ENCODE data around the gene SLC26A6.

SLC26A6 gene

GRCh38 chr3:48682786-48683185, 47.5 kb upstream of the SLC26A6 start:
- no peak overlapping the region for H3K4me3 ChIP-seq (ENCODE audit: low read depth, low read length, poor library complexity, severe bottlenecking)
- H3K9ac ChIP-seq (ENCODE audit: low read length), result no peak overlapping the region
- peaks cover 7% of the 10 kb centered on the region for H3K79me2 ChIP-seq (ENCODE audit: insufficient read depth, low read length)
- no peaks in the 10 kb centered on the region for H3K9me3 ChIP-seq (ENCODE audit: low read length)
- H3K4me1 ChIP-seq (ENCODE audit: insufficient read depth, low read length, severe bottlenecking), result peaks cover 24% of the 10 kb centered on the region
- no peaks in the 10 kb centered on the region for H3K9me2 ChIP-seq (ENCODE audit: low read depth, low read length)
- H3K27me3 ChIP-seq (ENCODE audit: insufficient read depth, low read length), result no peaks in the 10 kb centered on the region
- no peaks in the 10 kb centered on the region for H4K20me1 ChIP-seq (ENCODE audit: insufficient read depth, low read length)
- H3K36me3 ChIP-seq (ENCODE audit: insufficient read depth, low read length), result peaks cover 54% of the 10 kb centered on the region
- TF ChIP-seq, protein P1, sequence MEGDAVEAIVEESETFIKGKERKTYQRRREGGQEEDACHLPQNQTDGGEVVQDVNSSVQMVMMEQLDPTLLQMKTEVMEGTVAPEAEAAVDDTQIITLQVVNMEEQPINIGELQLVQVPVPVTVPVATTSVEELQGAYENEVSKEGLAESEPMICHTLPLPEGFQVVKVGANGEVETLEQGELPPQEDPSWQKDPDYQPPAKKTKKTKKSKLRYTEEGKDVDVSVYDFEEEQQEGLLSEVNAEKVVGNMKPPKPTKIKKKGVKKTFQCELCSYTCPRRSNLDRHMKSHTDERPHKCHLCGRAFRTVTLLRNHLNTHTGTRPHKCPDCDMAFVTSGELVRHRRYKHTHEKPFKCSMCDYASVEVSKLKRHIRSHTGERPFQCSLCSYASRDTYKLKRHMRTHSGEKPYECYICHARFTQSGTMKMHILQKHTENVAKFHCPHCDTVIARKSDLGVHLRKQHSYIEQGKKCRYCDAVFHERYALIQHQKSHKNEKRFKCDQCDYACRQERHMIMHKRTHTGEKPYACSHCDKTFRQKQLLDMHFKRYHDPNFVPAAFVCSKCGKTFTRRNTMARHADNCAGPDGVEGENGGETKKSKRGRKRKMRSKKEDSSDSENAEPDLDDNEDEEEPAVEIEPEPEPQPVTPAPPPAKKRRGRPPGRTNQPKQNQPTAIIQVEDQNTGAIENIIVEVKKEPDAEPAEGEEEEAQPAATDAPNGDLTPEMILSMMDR (IDR thresholded peaks at IDR 0.05; ENCODE audit: low read length), result no peak
- TF ChIP-seq EZH2 (IDR thresholded peaks at IDR 0.05; ENCODE audit: borderline replicate concordance, low read length), result no peak
- no peak overlapping the region for H3K27ac ChIP-seq (ENCODE audit: low read depth, low read length, poor library complexity, severe bottlenecking)
- H3F3A ChIP-seq (ENCODE audit: insufficient read depth, low read length), result peaks cover 10% of the 10 kb centered on the region; the same call in 1 of the 2 replicates
- H2AFZ ChIP-seq (ENCODE audit: low read length), result no peak overlapping the region
- H3K4me2 ChIP-seq (ENCODE audit: low read length), result no peak overlapping the region

DNA sequence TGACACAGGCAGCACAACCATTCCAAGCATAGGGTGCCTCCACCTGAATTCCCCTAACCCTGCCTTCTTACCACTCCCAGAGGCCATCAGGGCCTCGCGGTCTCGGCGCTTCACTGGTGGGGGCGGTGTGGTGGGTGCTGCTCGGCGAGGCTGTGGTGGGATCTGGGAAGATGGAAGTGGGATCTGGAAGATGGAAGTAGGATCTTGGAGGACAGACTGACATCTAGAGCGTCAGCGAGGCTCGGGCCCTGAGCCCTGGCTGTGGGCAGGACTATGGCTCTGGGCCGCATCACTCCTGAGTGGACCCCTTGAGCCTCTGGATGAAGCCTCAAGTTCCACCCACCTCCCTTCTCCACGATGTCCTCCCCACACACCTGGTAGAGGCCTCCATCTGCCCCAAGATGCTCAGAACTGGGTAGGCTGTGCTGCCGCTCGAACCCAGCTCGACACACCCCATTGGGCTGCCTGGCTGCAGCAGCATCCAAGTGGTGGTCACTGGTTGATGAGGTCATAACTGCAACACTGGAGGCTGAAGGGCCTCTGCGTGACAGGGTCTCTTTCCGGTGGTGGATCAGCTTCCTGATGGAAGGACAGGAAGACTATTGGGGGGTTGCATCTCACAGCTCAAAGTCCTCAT, 46.8 kb upstream of the SLC26A6 start:
- H4K20me1 ChIP-seq (ENCODE audit: insufficient read depth, low read length), result no peaks in the 10 kb centered on the region

DNA sequence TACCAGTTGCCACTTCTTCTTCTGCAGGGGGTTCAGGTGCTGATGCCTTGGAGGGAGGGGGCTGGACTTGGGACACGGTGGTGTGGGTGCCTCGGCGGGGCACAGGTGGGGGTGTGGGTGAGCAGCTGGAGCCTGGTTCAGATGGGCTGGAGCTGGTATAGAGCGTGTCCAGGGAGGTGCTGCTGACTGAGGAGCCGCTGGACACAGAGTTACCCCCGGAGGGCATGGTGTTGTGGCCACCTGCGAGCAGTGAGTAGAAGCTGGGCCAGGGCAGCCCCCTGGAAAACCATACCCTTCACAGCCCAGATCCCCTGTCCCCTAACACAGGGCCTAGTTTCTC, 46.2 kb upstream of the SLC26A6 start:
- no peak overlapping the region for H3K9ac ChIP-seq (ENCODE audit: low read length)
- TF ChIP-seq, protein P1 (IDR thresholded peaks at IDR 0.05; ENCODE audit: low read length), result no peak
- TF ChIP-seq EZH2 (IDR thresholded peaks at IDR 0.05; ENCODE audit: borderline replicate concordance, low read length), result no peak

More for the DNA sequence above, 46.8 kb upstream of the SLC26A6 start:
- peaks cover 55% of the 10 kb centered on the region for H3K36me3 ChIP-seq (ENCODE audit: insufficient read depth, low read length)
- no peak overlapping the region for H2AFZ ChIP-seq (ENCODE audit: low read length)
- no peak overlapping the region for H3K27ac ChIP-seq (ENCODE audit: low read depth, low read length, poor library complexity, severe bottlenecking)
- no peaks in the 10 kb centered on the region for H3K9me3 ChIP-seq (ENCODE audit: low read length)
- H3K9me2 ChIP-seq (ENCODE audit: low read depth, low read length), result no peaks in the 10 kb centered on the region
- TF ChIP-seq, protein P1 (IDR thresholded peaks at IDR 0.05; ENCODE audit: low read length), result no peak
- no peak for TF ChIP-seq EZH2 (IDR thresholded peaks at IDR 0.05; ENCODE audit: borderline replicate concordance, low read length)
- H3K4me1 ChIP-seq (ENCODE audit: insufficient read depth, low read length, severe bottlenecking), result peaks cover 24% of the 10 kb centered on the region
- H3K4me3 ChIP-seq (ENCODE audit: low read depth, low read length, poor library complexity, severe bottlenecking), result no peak overlapping the region
- peaks cover 7% of the 10 kb centered on the region for H3K79me2 ChIP-seq (ENCODE audit: insufficient read depth, low read length)
- H3F3A ChIP-seq (ENCODE audit: insufficient read depth, low read length), result peaks cover 7% of the 10 kb centered on the region; the same call in 1 of the 2 replicates
- no peak overlapping the region for H3K9ac ChIP-seq (ENCODE audit: low read length)
- no peaks in the 10 kb centered on the region for H3K27me3 ChIP-seq (ENCODE audit: insufficient read depth, low read length)
- no peak overlapping the region for H3K4me2 ChIP-seq (ENCODE audit: low read length)

More for the DNA sequence above, 46.2 kb upstream of the SLC26A6 start:
- no peak overlapping the region for H3K27ac ChIP-seq (ENCODE audit: low read depth, low read length, poor library complexity, severe bottlenecking)
- H3F3A ChIP-seq (ENCODE audit: insufficient read depth, low read length), result 0 out of 2 replicates have a peak, but pooled peaks cover under 1% of the 10 kb centered on the region
- no peak overlapping the region for H3K4me2 ChIP-seq (ENCODE audit: low read length)
- no peak overlapping the region for H2AFZ ChIP-seq (ENCODE audit: low read length)
- H4K20me1 ChIP-seq (ENCODE audit: insufficient read depth, low read length), result no peaks in the 10 kb centered on the region
- peaks cover 58% of the 10 kb centered on the region for H3K36me3 ChIP-seq (ENCODE audit: insufficient read depth, low read length)
- H3K27me3 ChIP-seq (ENCODE audit: insufficient read depth, low read length), result no peaks in the 10 kb centered on the region
- H3K4me1 ChIP-seq (ENCODE audit: insufficient read depth, low read length, severe bottlenecking), result peaks cover 21% of the 10 kb centered on the region
- no peaks in the 10 kb centered on the region for H3K9me3 ChIP-seq (ENCODE audit: low read length)
- no peak overlapping the region for H3K4me3 ChIP-seq (ENCODE audit: low read depth, low read length, poor library complexity, severe bottlenecking)
- H3K79me2 ChIP-seq (ENCODE audit: insufficient read depth, low read length), result peaks cover 7% of the 10 kb centered on the region
- H3K9me2 ChIP-seq (ENCODE audit: low read depth, low read length), result no peaks in the 10 kb centered on the region

Data from OCI-LY1 (cell line).